Measurements from ENCODE around the gene DUT.

The DUT gene

DNA sequence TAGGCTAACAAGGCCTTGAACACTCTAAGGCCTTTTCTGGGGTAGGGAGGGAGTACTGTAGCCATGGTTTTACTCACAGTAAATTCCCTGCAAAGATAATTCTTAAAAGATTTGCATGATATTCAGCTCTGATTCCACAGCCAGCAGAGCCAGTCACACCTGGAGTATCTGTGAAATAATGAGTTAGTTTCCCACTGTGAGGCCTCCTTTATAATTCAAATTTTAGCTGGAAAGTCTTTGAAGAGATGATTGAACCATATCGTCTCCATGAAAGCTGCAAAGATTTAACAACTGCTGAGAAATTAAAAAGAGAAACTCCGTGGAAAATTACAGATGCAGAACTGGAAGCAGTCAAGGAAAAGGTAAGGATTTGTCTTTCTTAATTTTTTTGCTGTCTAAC, 32.3 kb upstream of the DUT start:
- H3K27me3 ChIP-seq (ENCODE audit: insufficient read depth, low read depth), result no peaks in the 10 kb centered on the region
- no peaks in the 10 kb centered on the region for H4K20me1 ChIP-seq (ENCODE audit: insufficient read depth)
- no peak overlapping the region for H3K27ac ChIP-seq
- no peak overlapping the region for H2AFZ ChIP-seq (ENCODE audit: low read depth)
- no peaks in the 10 kb centered on the region for H3K36me3 ChIP-seq (ENCODE audit: insufficient read depth)
- H3K9ac ChIP-seq, result no peak overlapping the region
- H3K4me2 ChIP-seq, result no peak overlapping the region
- H3K4me1 ChIP-seq (ENCODE audit: low read depth, poor library complexity, severe bottlenecking), result no peaks in the 10 kb centered on the region
- no peak overlapping the region for H3K4me3 ChIP-seq (IDR thresholded peaks at IDR 0.05; ENCODE audit: insufficient read depth, low read depth, low read length)
- no peak for TF ChIP-seq CTCF (conservative IDR thresholded peaks at IDR 0.05; ENCODE audit: low read depth, low read length)
- no peaks in the 10 kb centered on the region for H3K79me2 ChIP-seq (ENCODE audit: insufficient read depth, low read depth)

- Histone ChIP-seq H4K20me1 (ENCODE audit: insufficient read depth) (no peaks in the 10 kb centered on the region), H3K27ac (no peak overlapping the region), H3K4me2 (no peak overlapping the region), H3K36me3 (ENCODE audit: insufficient read depth) (no peaks in the 10 kb centered on the region), H3K79me2 (ENCODE audit: insufficient read depth, low read depth) (no peaks in the 10 kb centered on the region), H3K4me3 (IDR thresholded peaks at IDR 0.05; ENCODE audit: insufficient read depth, low read depth, low read length) (no peak overlapping the region), H3K4me1 (ENCODE audit: low read depth, poor library complexity, severe bottlenecking) (no peaks in the 10 kb centered on the region), H2AFZ (ENCODE audit: low read depth) (no peak overlapping the region), H3K9ac (no peak overlapping the region), H3K27me3 (ENCODE audit: insufficient read depth, low read depth) (no peaks in the 10 kb centered on the region)
- TF ChIP-seq CTCF (conservative IDR thresholded peaks at IDR 0.05; ENCODE audit: low read depth, low read length), result no peak
Observed at GRCh38 chr15:48300038-48300437, 31.2 kb upstream of the DUT start.

DNA sequence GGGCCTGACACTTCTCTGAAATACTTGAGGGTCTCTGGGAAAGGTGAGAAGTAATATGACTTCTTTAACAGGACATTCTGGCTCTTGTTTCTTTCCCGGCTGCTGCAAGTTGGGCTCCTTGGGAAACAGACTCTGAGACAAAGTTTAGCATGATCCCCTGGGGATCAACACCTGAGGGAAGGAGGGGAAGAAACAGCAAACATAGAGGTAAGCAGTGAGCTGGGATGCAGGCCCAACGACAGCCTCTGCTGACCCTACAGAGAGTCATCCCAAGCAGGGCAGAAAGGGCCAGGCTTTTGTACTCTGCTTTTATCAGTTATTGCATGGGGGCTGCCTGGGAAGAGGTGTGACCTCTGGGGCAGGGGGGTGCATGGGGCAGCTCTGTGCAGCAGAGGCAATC, 26.8 kb upstream of the DUT start:
- no peak overlapping the region for H3K9ac ChIP-seq
- H2AFZ ChIP-seq (ENCODE audit: low read depth), result no peak overlapping the region
- H3K4me3 ChIP-seq (IDR thresholded peaks at IDR 0.05; ENCODE audit: insufficient read depth, low read depth, low read length), result no peak overlapping the region
- no peak overlapping the region for H3K27ac ChIP-seq
- no peaks in the 10 kb centered on the region for H3K36me3 ChIP-seq (ENCODE audit: insufficient read depth)
- no peaks in the 10 kb centered on the region for H3K4me1 ChIP-seq (ENCODE audit: low read depth, poor library complexity, severe bottlenecking)
- no peaks in the 10 kb centered on the region for H3K79me2 ChIP-seq (ENCODE audit: insufficient read depth, low read depth)
- TF ChIP-seq CTCF (conservative IDR thresholded peaks at IDR 0.05; ENCODE audit: low read depth, low read length), result no peak
- no peak overlapping the region for H3K4me2 ChIP-seq
- H4K20me1 ChIP-seq (ENCODE audit: insufficient read depth), result no peaks in the 10 kb centered on the region
- no peaks in the 10 kb centered on the region for H3K27me3 ChIP-seq (ENCODE audit: insufficient read depth, low read depth)

DNA sequence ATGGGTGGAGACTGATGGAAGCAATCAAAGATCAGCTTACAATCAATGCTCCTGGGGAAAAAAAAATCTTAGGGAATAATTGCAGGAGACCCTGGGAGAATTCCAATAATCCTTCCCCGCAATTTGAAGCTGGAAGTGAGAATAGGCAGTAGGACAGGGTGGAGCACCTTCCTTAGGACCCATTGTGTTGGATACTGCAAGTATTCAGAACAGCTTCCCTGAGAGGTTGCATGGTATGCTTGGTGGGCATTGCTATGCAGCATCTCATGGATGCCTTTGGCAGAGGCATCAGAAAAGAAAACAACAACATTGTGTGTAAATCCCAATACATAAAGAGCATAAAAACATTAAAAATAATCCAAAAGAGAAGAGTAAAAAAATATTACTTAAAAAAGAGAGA, 24.6 kb upstream of the DUT start:
- no peak for TF ChIP-seq CTCF (conservative IDR thresholded peaks at IDR 0.05; ENCODE audit: low read depth, low read length)
- Histone ChIP-seq H3K9ac (no peak overlapping the region), H2AFZ (ENCODE audit: low read depth) (no peak overlapping the region), H3K27ac (no peak overlapping the region), H3K4me1 (ENCODE audit: low read depth, poor library complexity, severe bottlenecking) (no peaks in the 10 kb centered on the region), H3K4me3 (IDR thresholded peaks at IDR 0.05; ENCODE audit: insufficient read depth, low read depth, low read length) (no peak overlapping the region), H3K79me2 (ENCODE audit: insufficient read depth, low read depth) (no peaks in the 10 kb centered on the region), H3K27me3 (ENCODE audit: insufficient read depth, low read depth) (no peaks in the 10 kb centered on the region), H3K4me2 (no peak overlapping the region), H4K20me1 (ENCODE audit: insufficient read depth) (no peaks in the 10 kb centered on the region), H3K36me3 (ENCODE audit: insufficient read depth) (no peaks in the 10 kb centered on the region)

DNA sequence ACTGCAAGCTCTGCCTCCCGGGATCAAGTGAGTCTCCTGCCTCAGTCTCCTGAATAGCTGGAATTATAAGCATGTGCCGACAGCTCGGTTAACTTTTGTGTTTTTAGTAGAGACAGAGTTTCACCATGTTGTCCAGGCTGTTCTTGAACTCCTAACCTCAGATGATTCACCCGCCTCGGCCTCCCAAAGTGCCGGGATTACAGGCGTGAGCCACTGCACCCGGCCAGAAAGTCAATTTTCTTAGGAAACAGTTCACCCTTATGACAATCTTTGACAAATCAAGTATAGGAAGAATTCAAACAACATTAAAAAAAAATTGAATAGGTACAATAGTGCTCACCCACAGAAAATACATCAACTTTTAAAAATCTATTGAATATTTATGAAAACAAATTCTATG, 23.6 kb upstream of the DUT start:
- Histone ChIP-seq H3K4me2 (no peak overlapping the region), H3K36me3 (ENCODE audit: insufficient read depth) (no peaks in the 10 kb centered on the region), H3K27me3 (ENCODE audit: insufficient read depth, low read depth) (no peaks in the 10 kb centered on the region), H2AFZ (ENCODE audit: low read depth) (no peak overlapping the region), H3K79me2 (ENCODE audit: insufficient read depth, low read depth) (no peaks in the 10 kb centered on the region), H3K9ac (no peak overlapping the region), H4K20me1 (ENCODE audit: insufficient read depth) (no peaks in the 10 kb centered on the region), H3K4me1 (ENCODE audit: low read depth, poor library complexity, severe bottlenecking) (no peaks in the 10 kb centered on the region), H3K4me3 (IDR thresholded peaks at IDR 0.05; ENCODE audit: insufficient read depth, low read depth, low read length) (no peak overlapping the region), H3K27ac (no peak overlapping the region)
- no peak for TF ChIP-seq CTCF (conservative IDR thresholded peaks at IDR 0.05; ENCODE audit: low read depth, low read length)
